ENCODE measurements around the gene CFHR4. TPM values are rescaled to one million over a fixed set of nuclear protein-coding genes. Genes with fewer than 3 reads are reported as not detected.
"Not testable (repeated sequence)": the region's sequence is repeated elsewhere in the genome, so short reads cannot be mapped to it uniquely, and the experiment has no call there.

The CFHR4 gene
- total RNA-seq, 3 donors from 2014 or later, result not detected

- intact Hi-C loops (cut with DNase I; ENCODE audit: low total_unique reads), result no loop called here
Observed at GRCh38 chr1:196933531-196934189, 45.8 kb downstream of the CFHR4 start.

DNA sequence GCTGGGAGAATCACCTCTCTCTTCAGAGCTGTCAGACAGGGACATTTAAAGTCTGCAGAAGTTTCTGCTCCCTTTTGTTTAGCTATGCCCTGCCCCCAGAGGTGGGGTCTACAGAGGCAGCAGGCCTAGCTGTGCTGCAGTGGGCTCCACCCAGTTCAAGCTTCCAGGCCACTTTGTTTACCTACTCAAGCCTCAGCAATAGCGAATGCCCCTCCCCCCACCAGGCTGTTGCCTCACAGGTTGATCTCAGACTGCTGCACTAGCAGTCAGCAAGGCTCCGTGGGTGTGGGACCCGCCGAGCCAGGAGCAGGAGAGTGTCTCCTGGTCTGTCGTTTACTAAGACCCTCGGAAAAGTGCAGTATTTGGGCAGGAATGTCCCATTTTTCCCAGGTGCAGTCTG lies 53.6 kb downstream of the CFHR4 start:
- H3K9me3 ChIP-seq; H3K4me3 ChIP-seq; H3K27me3 ChIP-seq; H3K36me3 ChIP-seq; H3K27ac ChIP-seq; H3K4me1 ChIP-seq; DNase-seq (ENCODE audit: low spot score in 2 of 2); intact Hi-C loops (cut with DNase I; ENCODE audit: low total_unique reads): not testable (repeated sequence)

More at GRCh38 chr1:196933531-196934189, 45.8 kb downstream of the CFHR4 start:
- no peak for TF ChIP-seq POLR2AphosphoS5 (IDR thresholded peaks at IDR 0.05)
- TF ChIP-seq, protein P1, sequence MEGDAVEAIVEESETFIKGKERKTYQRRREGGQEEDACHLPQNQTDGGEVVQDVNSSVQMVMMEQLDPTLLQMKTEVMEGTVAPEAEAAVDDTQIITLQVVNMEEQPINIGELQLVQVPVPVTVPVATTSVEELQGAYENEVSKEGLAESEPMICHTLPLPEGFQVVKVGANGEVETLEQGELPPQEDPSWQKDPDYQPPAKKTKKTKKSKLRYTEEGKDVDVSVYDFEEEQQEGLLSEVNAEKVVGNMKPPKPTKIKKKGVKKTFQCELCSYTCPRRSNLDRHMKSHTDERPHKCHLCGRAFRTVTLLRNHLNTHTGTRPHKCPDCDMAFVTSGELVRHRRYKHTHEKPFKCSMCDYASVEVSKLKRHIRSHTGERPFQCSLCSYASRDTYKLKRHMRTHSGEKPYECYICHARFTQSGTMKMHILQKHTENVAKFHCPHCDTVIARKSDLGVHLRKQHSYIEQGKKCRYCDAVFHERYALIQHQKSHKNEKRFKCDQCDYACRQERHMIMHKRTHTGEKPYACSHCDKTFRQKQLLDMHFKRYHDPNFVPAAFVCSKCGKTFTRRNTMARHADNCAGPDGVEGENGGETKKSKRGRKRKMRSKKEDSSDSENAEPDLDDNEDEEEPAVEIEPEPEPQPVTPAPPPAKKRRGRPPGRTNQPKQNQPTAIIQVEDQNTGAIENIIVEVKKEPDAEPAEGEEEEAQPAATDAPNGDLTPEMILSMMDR (IDR thresholded peaks at IDR 0.05), result no peak
- no peak for TF ChIP-seq POLR2A (IDR thresholded peaks at IDR 0.05)
- no peaks in the 10 kb centered on the region for H3K4me1 ChIP-seq
- H3K4me3 ChIP-seq, result no peak overlapping the region
- H3K9me3 ChIP-seq, result no peaks in the 10 kb centered on the region
- DNase-seq (ENCODE audit: low spot score in 2 of 2), result no peak
- no peaks in the 10 kb centered on the region for H3K36me3 ChIP-seq
- H3K27me3 ChIP-seq, result no peaks in the 10 kb centered on the region
- no peak overlapping the region for H3K27ac ChIP-seq

GRCh38 chr1:196943568-196943967 lies 55.7 kb downstream of the CFHR4 start, which contains the start of gene CFHR2:
CFHR2 (plus strand) TSS chr1:196943738; CDS start chr1:196943881, 143 bp downstream.
- H3K27me3 ChIP-seq; H3K4me3 ChIP-seq; intact Hi-C loops (cut with DNase I; ENCODE audit: low total_unique reads); H3K9me3 ChIP-seq; H3K4me1 ChIP-seq; H3K27ac ChIP-seq; H3K36me3 ChIP-seq; DNase-seq (ENCODE audit: low spot score in 2 of 2): not testable (repeated sequence)

GRCh38 chr1:196951711-196952394 lies 64.0 kb downstream of the CFHR4 start:
- Histone ChIP-seq H3K4me3 (no peak overlapping the region), H3K36me3 (no peaks in the 10 kb centered on the region), H3K27ac (no peak overlapping the region), H3K27me3 (no peaks in the 10 kb centered on the region), H3K9me3 (peaks cover 0 to 4% of the 10 kb centered on the region in 2 donors), H3K4me1 (no peaks in the 10 kb centered on the region)
- TF ChIP-seq POLR2AphosphoS5 (IDR thresholded peaks at IDR 0.05), result no peak
- TF ChIP-seq, protein P1 (IDR thresholded peaks at IDR 0.05), result no peak
- no peak for TF ChIP-seq POLR2A (IDR thresholded peaks at IDR 0.05)
- DNase-seq (ENCODE audit: low spot score in 2 of 2), result no peak
- intact Hi-C loops (cut with DNase I; ENCODE audit: low total_unique reads), result no loop called here

GRCh38 chr1:196954778-196955177 lies 66.9 kb downstream of the CFHR4 start:
- no peak overlapping the region for H3K27ac ChIP-seq
- H3K9me3 ChIP-seq, result peaks cover 0 to 4% of the 10 kb centered on the region in 2 donors
- TF ChIP-seq, protein P1 (IDR thresholded peaks at IDR 0.05), result no peak
- no peak for TF ChIP-seq POLR2AphosphoS5 (IDR thresholded peaks at IDR 0.05)
- no peak for TF ChIP-seq POLR2A (IDR thresholded peaks at IDR 0.05)
- no peaks in the 10 kb centered on the region for H3K4me1 ChIP-seq
- intact Hi-C loops (cut with DNase I; ENCODE audit: low total_unique reads), result no loop called here
- no peak overlapping the region for H3K4me3 ChIP-seq
- no peaks in the 10 kb centered on the region for H3K36me3 ChIP-seq
- no peaks in the 10 kb centered on the region for H3K27me3 ChIP-seq
- DNase-seq (ENCODE audit: low spot score in 2 of 2), result no peak

DNA sequence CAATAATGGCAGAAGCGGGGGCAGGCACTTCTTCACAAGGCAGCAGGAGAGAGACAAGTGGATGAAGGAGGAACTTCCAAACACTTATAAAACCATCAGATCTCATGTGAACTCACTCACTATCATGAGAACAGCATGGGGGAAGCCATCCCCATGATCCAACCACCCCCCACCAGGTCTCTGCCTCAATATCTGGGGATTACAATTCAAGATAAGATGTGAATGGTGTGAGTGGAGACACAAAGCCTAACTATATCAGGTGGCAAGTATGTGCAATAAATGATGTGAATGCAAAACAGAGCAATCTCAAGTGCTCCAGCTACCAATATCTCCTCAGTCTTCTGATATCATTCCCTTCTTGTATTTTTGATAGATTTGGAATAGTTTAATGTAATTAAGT lies 68.1 kb downstream of the CFHR4 start:
- intact Hi-C loops (cut with DNase I; ENCODE audit: low total_unique reads), result no loop called here
- Histone ChIP-seq H3K27me3 (no peaks in the 10 kb centered on the region), H3K9me3 (peaks cover 0 to 4% of the 10 kb centered on the region in 2 donors), H3K4me3 (no peak overlapping the region), H3K36me3 (no peaks in the 10 kb centered on the region), H3K27ac (no peak overlapping the region), H3K4me1 (no peaks in the 10 kb centered on the region)
- no peak for TF ChIP-seq POLR2AphosphoS5 (IDR thresholded peaks at IDR 0.05)
- no peak for TF ChIP-seq POLR2A (IDR thresholded peaks at IDR 0.05)
- TF ChIP-seq, protein P1 (IDR thresholded peaks at IDR 0.05), result no peak
- DNase-seq (ENCODE audit: low spot score in 2 of 2), result no peak
